GM19035 (cell line): ENCODE data around the gene EPS15.
A peak's percentile ranks its signal among the peaks of the same experiment; 100 is the strongest.
"Not testable (repeated sequence)": the region's sequence is repeated elsewhere in the genome, so short reads cannot be mapped to it uniquely, and the experiment has no call there.

Source experiments
- ATAC-seq: cut with Tn5 transposase; IDR thresholded peaks from one replicate; pipeline ENCODE4 v1.9.1; 2021; ENCODE audit not compliant: unreplicated experiment

The EPS15 gene

DNA sequence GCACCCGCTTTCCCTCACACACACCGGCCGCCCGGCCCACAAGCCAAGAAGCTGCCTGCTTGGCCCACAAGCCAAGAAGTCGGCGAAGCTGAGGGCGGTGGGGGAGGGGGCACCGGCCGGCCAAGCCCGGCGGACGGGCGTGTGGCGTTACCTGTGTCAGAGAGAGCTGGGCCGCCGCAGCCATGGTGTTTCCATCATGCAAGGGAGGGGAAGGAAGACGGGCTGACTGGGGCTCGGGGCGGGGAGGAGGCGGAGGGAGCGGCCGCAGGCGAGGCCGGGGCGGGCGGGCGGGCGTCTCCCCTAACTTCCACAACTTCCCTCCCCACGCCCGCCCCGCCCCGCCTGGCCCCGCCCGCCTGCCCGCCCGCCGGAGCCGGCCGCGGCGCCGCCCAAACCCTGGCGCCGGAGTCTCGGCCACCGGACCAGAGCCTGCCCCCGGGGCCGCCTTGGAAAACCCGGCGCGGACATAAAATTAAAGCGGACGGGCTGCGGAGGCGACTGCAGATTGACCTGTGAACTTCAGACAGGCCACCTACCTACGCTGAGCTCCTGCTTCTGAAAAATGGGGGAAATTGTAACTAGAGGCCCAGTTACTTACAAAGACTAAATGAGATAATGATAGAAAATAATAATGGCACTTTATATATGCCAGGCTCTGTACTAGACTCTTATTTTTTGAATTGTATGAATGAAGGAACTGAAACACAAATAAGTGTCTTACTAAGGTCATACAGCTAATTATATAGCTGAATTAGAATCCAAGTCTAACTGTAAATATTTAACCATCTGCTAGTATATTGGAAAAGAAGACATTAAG, at the start of gene EPS15:
Gene EPS15, minus strand, starts transcription at position 219 of the 817 bp plus-strand sequence. Its CDS starts 35 bp downstream, at position 184.
- peak; percentile 54 for ATAC-seq

- ATAC-seq: no peak
Observed at GRCh38 chr1:51568231-51568935, 49.3 kb upstream of the EPS15 start.

DNA sequence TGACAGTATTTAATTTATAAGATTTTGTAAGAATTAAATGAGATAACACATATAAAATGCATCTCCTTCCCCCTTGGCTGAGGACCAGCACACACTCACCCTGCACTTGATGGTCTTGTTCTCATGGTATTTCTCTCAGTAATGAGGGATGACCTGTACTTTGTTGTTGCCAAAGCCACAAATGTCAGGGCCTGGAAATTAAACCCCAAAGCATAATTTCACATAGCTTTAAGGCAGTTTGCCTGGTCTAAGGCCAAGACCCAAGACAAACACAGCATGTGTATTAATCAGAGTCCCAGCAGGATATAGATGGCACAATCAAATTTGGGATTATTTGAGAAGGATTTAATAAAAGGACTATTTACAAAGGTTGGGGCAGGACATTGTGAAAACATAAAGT, 48.6 kb upstream of the EPS15 start:
- no peak for ATAC-seq

- ATAC-seq: no peak
Observed at GRCh38 chr1:51566260-51566659, 47.2 kb upstream of the EPS15 start.

GRCh38 chr1:51565009-51565408, 45.9 kb upstream of the EPS15 start:
- no peak for ATAC-seq

- ATAC-seq: no peak
Observed at GRCh38 chr1:51564124-51564523, 45.1 kb upstream of the EPS15 start.

DNA sequence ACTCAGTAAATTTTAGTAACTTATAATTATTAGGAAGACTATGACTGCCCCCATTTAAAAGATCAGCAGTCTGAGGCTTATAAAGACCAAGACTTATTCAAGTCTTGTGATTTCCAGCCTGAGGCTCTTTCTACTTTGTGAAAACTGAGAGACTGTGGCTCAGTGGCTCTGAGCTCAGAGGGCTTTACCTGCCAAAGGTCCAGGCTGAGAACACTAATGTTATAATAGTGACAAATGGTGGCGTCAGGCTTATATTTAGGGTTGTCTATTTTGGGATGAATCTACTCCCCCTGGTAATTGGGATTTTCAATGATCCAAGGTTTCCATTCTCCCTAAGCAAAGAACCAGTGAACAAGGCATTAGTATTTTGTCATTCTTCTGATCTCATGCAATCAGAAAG, 42.6 kb upstream of the EPS15 start:
- no peak for ATAC-seq

- not testable (repeated sequence) for ATAC-seq
Observed at GRCh38 chr1:51560895-51561294, 41.8 kb upstream of the EPS15 start.

DNA sequence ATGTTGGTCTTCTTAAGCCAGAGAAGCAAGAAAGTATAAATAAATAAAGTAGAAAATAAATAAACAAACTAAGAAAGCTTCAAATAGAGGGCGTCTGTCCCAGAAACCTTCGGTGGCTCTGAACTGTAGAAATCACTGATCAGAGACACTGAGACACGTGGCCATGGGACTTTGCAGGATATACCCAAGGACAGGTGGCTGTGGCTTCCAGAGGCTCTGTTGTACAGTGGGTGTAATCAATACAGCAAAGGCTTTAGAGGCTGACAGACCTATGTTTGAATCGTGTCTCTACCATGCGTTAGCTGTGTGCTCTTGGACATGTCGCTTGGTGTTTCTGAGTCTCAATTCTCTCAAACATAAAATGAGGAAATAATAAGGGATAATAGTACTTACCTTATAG, 41.0 kb upstream of the EPS15 start:
- ATAC-seq: no peak

- no peak for ATAC-seq
Observed at GRCh38 chr1:51559501-51559900, 40.4 kb upstream of the EPS15 start.

DNA sequence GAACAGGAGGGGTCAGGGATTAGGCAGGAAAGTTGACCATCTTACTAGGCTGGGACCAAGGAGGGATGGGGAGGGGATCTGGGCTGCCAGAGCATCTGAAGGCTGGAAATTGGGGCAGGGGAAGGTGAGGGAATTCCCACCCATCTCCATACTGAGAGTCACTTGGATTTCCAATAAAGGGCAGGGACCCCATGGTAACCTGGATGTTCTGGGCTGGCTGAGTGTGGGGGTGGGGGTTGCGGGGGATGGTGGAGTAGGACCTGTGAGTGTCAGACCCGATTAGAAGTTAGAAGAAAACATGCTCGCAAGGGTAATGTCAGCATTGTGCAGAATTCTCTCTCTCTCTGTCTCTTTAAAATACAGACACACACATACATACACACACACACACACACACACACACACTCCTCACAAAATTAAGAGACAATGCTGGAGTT, 40.0 kb upstream of the EPS15 start:
- ATAC-seq: no peak

DNA sequence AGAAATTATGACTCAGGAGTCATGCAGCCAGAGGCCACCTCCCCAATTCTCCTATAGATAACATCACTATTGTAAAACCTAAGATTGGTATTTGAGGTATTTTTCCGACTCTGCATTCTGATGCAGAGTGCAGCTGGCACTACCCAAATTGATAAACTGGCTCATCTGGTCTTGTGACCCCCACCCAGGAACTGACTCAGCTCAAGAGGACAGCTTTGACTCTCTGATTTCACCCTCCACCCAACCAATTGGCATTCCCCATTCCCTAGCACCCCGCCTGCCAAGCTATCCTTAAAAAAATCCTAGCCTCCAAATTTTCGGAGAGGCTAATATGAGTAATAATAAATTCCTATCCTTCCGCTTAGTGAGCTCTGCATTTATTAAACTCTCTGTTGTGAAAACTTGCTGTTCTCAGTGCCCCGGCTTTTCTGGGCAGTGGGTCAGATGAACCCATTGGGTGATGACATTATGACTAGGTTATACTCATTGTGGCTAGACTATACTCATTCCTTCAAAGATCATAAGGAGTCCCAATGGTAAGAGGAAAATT, 39.4 kb upstream of the EPS15 start:
- no peak for ATAC-seq

- no peak for ATAC-seq
Observed at GRCh38 chr1:51557168-51557567, 38.1 kb upstream of the EPS15 start.

GRCh38 chr1:51555866-51556619, 37.0 kb upstream of the EPS15 start:
- ATAC-seq: no peak

GRCh38 chr1:51553911-51554310, 34.8 kb upstream of the EPS15 start:
- ATAC-seq: no peak

- no peak for ATAC-seq
Observed at GRCh38 chr1:51552929-51553807, 34.1 kb upstream of the EPS15 start.

- no peak for ATAC-seq
Observed at GRCh38 chr1:51551848-51552296, 32.8 kb upstream of the EPS15 start.

DNA sequence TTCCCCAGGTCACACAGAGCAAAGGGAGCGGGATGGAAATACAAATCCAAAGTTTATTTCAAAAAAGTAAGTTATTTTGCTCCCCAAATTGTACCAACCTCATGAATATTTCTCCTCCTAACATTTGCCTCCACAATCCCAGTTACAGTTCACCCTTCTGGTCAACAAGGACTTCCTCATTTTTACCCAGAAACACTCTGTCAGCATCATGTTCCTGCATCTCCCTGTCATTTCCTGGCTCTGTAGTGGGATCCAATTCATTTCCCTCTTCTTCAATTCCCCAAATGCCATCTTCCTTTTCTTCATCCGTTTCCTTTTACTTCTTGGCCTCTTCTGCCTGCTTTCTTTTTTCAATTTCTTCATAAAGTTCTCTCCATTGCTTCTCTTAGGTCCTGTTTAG, 32.0 kb upstream of the EPS15 start:
- ATAC-seq: no peak

DNA sequence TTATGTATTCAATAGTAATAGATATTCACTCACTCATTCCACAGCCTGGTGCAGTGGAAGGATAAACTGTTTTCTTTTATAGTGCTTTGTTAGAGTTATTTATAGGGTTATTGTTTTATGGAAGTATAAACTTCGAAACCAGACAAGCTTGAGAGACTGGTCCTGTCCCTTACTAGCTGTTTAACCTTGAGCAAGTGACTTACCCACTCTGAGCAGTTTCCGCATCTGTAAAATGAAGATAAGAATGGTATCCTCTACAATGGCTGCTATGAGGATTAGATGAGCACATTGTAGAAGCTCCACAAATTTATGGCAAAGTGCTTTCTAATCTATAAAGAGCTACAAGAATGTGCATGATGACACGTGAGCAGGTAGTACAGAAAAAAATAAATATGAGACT, 30.8 kb upstream of the EPS15 start:
- no peak for ATAC-seq

DNA sequence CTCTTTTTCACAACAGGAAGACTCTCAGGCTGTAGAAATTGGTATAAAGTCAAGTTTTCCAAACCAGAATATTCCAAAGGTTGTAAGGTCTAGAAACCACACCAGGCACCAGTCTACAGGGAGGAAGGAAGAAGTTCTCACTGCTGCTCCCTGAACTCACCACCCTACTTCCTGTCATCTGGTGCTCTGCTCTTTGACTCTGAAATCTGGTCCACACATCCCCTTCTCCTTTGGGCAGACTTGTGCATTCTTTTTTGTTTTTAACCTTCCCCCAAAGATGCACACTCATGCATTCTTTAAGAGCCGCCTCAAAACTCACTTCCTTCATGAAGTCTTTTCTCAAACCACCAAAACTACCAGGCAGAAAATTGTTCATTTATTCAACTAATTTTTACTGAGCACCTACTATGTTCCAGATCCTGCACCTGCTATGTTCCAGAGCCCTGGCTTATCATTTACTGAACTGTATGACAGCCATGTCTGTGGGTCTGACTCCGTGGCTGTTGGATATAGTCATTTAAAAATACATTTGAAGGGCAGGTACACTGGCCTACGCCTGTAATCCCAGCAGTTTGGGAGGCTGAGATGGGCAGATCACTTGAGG, 30.1 kb upstream of the EPS15 start:
- ATAC-seq: no peak
